OCI-LY1 (cell line): ENCODE results near the gene TLK2.
"Not testable (repeated sequence)": the region's sequence is repeated elsewhere in the genome, so short reads cannot be mapped to it uniquely, and the experiment has no call there.

Experiments used
- H2AFZ ChIP-seq: fragments of 200-600 bp; sonication (generic), shearing (Covaris generic); 2 replicates; pipeline ENCODE4 v1.6.0; 2014; ENCODE audit warnings: antibody characterized with exemption, mild to moderate bottlenecking, low read length
- H3F3A ChIP-seq: fragments of 200-600 bp; sonication (generic), shearing (Covaris generic); 2 replicates; pipeline ENCODE4 v1.6.0; 2014; ENCODE audit warnings: mild to moderate bottlenecking, antibody characterized with exemption, low read length, moderate library complexity; ENCODE audit not compliant: insufficient read depth
- H3K27ac ChIP-seq: fragments of 200-600 bp; sonication (generic); 2 replicates; pipeline ENCODE4 v1.5.1; 2014; ENCODE audit warnings: low read length, mixed run types, mild to moderate bottlenecking, low read depth; ENCODE audit not compliant: poor library complexity, severe bottlenecking
- H3K27me3 ChIP-seq: fragments of 200-600 bp; sonication (generic); 2 replicates; pipeline ENCODE4 v1.6.0; 2014; ENCODE audit warnings: antibody characterized with exemption, mild to moderate bottlenecking, low read length, moderate library complexity; ENCODE audit not compliant: insufficient read depth
- H3K36me3 ChIP-seq: fragments of 200-600 bp; sonication (generic); 2 replicates; pipeline ENCODE4 v1.6.1; 2014; ENCODE audit warnings: mild to moderate bottlenecking, antibody characterized with exemption, low read length, moderate library complexity, mixed read lengths; ENCODE audit not compliant: insufficient read depth
- H3K4me1 ChIP-seq: fragments of 200-600 bp; sonication (generic); 2 replicates; pipeline ENCODE4 v1.5.1; 2014; ENCODE audit warnings: mild to moderate bottlenecking, low read length, moderate library complexity; ENCODE audit not compliant: insufficient read depth, severe bottlenecking
- H3K4me2 ChIP-seq: fragments of 200-600 bp; sonication (generic), shearing (Covaris generic); 2 replicates; pipeline ENCODE4 v1.6.1; 2014; ENCODE audit warnings: low read length
- H3K4me3 ChIP-seq: fragments of 200-600 bp; sonication (generic); 2 replicates; pipeline ENCODE4 v1.5.1; 2014; ENCODE audit warnings: low read length, low read depth, mild to moderate bottlenecking, mixed read lengths; ENCODE audit not compliant: poor library complexity, severe bottlenecking
- H3K79me2 ChIP-seq: fragments of 200-600 bp; shearing (Covaris generic); 2 replicates; pipeline ENCODE4 v1.6.1; 2016; ENCODE audit warnings: mixed run types, low read length, mixed read lengths; ENCODE audit not compliant: insufficient read depth
- H3K9ac ChIP-seq: fragments of 200-600 bp; sonication (generic), shearing (Covaris generic); 2 replicates; pipeline ENCODE4 v1.6.1; 2014; ENCODE audit warnings: mild to moderate bottlenecking, low read length, mixed read lengths
- H3K9me2 ChIP-seq: fragments of 200-600 bp; sonication (generic), shearing (Covaris generic); 2 replicates; pipeline ENCODE4 v1.6.1; 2014; ENCODE audit warnings: low read depth, mild to moderate bottlenecking, low read length, mixed read lengths
- H3K9me3 ChIP-seq: fragments of 200-600 bp; shearing (Covaris generic); 2 replicates; pipeline ENCODE4 v1.6.1; 2014; ENCODE audit warnings: low read length, mixed read lengths
- H4K20me1 ChIP-seq: fragments of 200-600 bp; sonication (generic), shearing (Covaris generic); 2 replicates; pipeline ENCODE4 v1.6.0; 2016; ENCODE audit warnings: mild to moderate bottlenecking, low read length; ENCODE audit not compliant: insufficient read depth
- CTCF ChIP-seq: fragments of 200-600 bp; sonication (generic), shearing (Covaris generic); IDR thresholded peaks from 2 replicates; pipeline ENCODE4 v1.5.1; 2017; ENCODE audit warnings: mild to moderate bottlenecking, antibody characterized with exemption, low read length, moderate library complexity, mixed read lengths
- EZH2 ChIP-seq: fragments of 200-600 bp; sonication (generic), shearing (Covaris generic); IDR thresholded peaks from 2 replicates; pipeline ENCODE4 v1.8.0; 2017; ENCODE audit warnings: borderline replicate concordance, mixed run types, mild to moderate bottlenecking, antibody characterized with exemption, low read length, moderate library complexity, mixed read lengths

Gene TLK2

GRCh38 chr17:62611292-62611691 is 132.7 kb downstream of the TLK2 start:
- H4K20me1 ChIP-seq: no peaks in the 10 kb centered on the region
- H3K9me3 ChIP-seq: no peaks in the 10 kb centered on the region
- TF ChIP-seq EZH2 (no peak), CTCF (no peak)
- no peaks in the 10 kb centered on the region for H3K4me1 ChIP-seq
- H3K4me3 ChIP-seq: no peak overlapping the region
- H2AFZ ChIP-seq: no peak overlapping the region
- H3K9me2 ChIP-seq: no peaks in the 10 kb centered on the region
- H3K27me3 ChIP-seq: no peaks in the 10 kb centered on the region
- H3K4me2 ChIP-seq: no peak overlapping the region
- no peak overlapping the region for H3K27ac ChIP-seq
- no peaks in the 10 kb centered on the region for H3K79me2 ChIP-seq
- peaks cover 83% of the 10 kb centered on the region for H3K36me3 ChIP-seq
- H3F3A ChIP-seq: no peaks in the 10 kb centered on the region
- no peak overlapping the region for H3K9ac ChIP-seq

DNA sequence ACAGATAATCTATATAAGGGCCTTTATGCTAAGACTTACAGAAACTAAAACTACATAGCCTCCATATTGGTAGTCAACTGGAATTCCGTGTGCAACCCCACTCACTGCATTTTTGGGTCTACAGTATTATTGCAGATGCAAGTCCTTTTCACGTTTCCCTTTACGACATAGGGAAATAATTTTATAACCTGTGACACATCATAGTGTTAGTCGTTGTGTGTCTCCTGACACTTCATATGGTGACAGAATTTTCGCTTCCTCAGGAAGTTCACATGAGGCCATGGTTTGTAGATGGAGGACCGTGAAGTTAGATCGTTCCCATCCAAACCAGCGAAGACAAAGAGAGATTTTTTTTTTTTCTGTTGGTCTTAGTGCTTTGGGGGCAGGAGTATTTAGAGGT is 133.1 kb downstream of the TLK2 start:
- no peak overlapping the region for H2AFZ ChIP-seq
- H3K36me3 ChIP-seq: peaks cover 79% of the 10 kb centered on the region
- no peaks in the 10 kb centered on the region for H3K79me2 ChIP-seq
- no peak overlapping the region for H3K27ac ChIP-seq
- H3K4me2 ChIP-seq: no peak overlapping the region
- no peak overlapping the region for H3K4me3 ChIP-seq
- no peaks in the 10 kb centered on the region for H3K4me1 ChIP-seq
- no peaks in the 10 kb centered on the region for H3K9me2 ChIP-seq
- H4K20me1 ChIP-seq: no peaks in the 10 kb centered on the region
- no peak for TF ChIP-seq CTCF
- no peak for TF ChIP-seq EZH2
- H3K27me3 ChIP-seq: no peaks in the 10 kb centered on the region
- no peak overlapping the region for H3K9ac ChIP-seq
- no peaks in the 10 kb centered on the region for H3F3A ChIP-seq
- H3K9me3 ChIP-seq: no peaks in the 10 kb centered on the region

DNA sequence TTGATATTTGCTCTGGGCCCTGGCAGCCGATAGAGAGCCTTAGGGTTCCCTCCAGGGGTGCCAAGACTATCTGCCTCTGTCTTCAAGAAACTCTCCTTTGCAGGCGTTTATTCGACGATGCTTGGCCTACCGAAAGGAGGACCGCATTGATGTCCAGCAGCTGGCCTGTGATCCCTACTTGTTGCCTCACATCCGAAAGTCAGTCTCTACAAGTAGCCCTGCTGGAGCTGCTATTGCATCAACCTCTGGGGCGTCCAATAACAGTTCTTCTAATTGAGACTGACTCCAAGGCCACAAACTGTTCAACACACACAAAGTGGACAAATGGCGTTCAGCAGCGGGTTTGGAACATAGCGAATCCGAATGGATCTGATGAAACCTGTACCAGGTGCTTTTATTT is 133.7 kb downstream of the TLK2 start:
- not testable (repeated sequence) for H3K4me3 ChIP-seq, H3K9me3 ChIP-seq, H2AFZ ChIP-seq, H3K9me2 ChIP-seq, H3K4me1 ChIP-seq, H3F3A ChIP-seq, H3K27me3 ChIP-seq, H3K9ac ChIP-seq, H3K4me2 ChIP-seq, H4K20me1 ChIP-seq, H3K27ac ChIP-seq, H3K79me2 ChIP-seq
- H3K36me3 ChIP-seq: peaks cover 77% of the 10 kb centered on the region

DNA sequence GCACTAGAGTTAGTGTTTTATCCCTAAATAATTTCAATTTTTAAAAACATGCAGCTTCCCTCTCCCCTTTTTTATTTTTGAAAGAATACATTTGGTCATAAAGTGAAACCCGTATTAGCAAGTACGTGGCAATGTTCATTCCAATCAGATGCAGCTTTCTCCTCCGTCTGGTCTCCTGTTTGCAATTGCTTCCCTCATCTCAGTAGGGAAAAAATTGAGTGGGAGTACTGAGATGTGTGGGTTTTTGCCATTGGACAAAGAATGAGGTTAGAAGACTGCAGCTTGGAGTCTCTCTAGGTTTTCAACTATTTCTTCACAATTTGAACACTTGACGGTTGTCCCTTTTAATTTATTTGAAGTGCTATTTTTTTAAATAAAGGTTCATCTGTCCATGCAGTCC is 134.5 kb downstream of the TLK2 start:
- not testable (repeated sequence) for H3K9ac ChIP-seq, H3K4me1 ChIP-seq, H3F3A ChIP-seq, H3K79me2 ChIP-seq, H3K4me3 ChIP-seq, H3K9me3 ChIP-seq, H4K20me1 ChIP-seq, H2AFZ ChIP-seq, H3K4me2 ChIP-seq, H3K9me2 ChIP-seq, H3K27ac ChIP-seq, H3K27me3 ChIP-seq
- H3K36me3 ChIP-seq: peaks cover 69% of the 10 kb centered on the region
